Neural cell (in vitro differentiated cells): ENCODE data around the gene PRKRIP1. TPM values are rescaled to one million over a fixed set of nuclear protein-coding genes. Genes with fewer than 3 reads are reported as not detected.

Experiments
- H2AFZ ChIP-seq: fragments of 200-600, 300-800 bp; sonication (generic), shearing (Covaris generic); 2 replicates; pipeline ENCODE4 v1.6.0; 2014; ENCODE audit warnings: low read depth, mild to moderate bottlenecking, antibody characterized with exemption, low read length, moderate library complexity
- H3F3A ChIP-seq: fragments of 200-600 bp; shearing (Covaris generic); 2 replicates; pipeline ENCODE4 v1.6.1; 2016; ENCODE audit warnings: mild to moderate bottlenecking, moderate library complexity, mixed read lengths, antibody characterized with exemption, low read length; ENCODE audit not compliant: insufficient read depth, poor library complexity, severe bottlenecking
- H3K27ac ChIP-seq: fragments of 200-600, 300-800 bp; sonication (generic), shearing (Covaris generic); 2 replicates; pipeline ENCODE4 v1.5.1; 2014; ENCODE audit warnings: mild to moderate bottlenecking, low read length, moderate library complexity
- H3K27me3 ChIP-seq: fragments of 300-800, 200-600 bp; sonication (generic), shearing (Covaris generic); 2 replicates; pipeline ENCODE4 v1.6.0; 2014; ENCODE audit warnings: mild to moderate bottlenecking, low read depth, low read length, moderate library complexity; ENCODE audit not compliant: insufficient read depth
- H3K36me3 ChIP-seq: fragments of 300-800, 200-600 bp; sonication (generic), shearing (Covaris generic); 2 replicates; pipeline ENCODE4 v1.5.1; 2014; ENCODE audit warnings: mild to moderate bottlenecking, antibody characterized with exemption, low read length, moderate library complexity; ENCODE audit not compliant: insufficient read depth
- H3K4me2 ChIP-seq: fragments of 300-800, 200-600 bp; sonication (generic), shearing (Covaris generic); 2 replicates; pipeline ENCODE4 v1.6.0; 2014; ENCODE audit warnings: mild to moderate bottlenecking, low read length
- H3K4me3 ChIP-seq: fragments of 300-800, 200-600 bp; sonication (generic), shearing (Covaris generic); 2 replicates; pipeline ENCODE4 v1.5.1; 2014; ENCODE audit warnings: mild to moderate bottlenecking, low read length, moderate library complexity
- H3K79me2 ChIP-seq: fragments of 200-600 bp; shearing (Covaris generic); replicated peaks from 2 replicates; pipeline ENCODE4 v1.6.0; 2014; ENCODE audit warnings: mild to moderate bottlenecking, low read length, moderate library complexity; ENCODE audit not compliant: insufficient read depth
- H3K9ac ChIP-seq: fragments of 300-800, 200-600 bp; sonication (generic), shearing (Covaris generic); 2 replicates; pipeline ENCODE4 v1.6.1; 2016; ENCODE audit warnings: mild to moderate bottlenecking, low read length, mixed read lengths
- H3K9me2 ChIP-seq: fragments of 200-600 bp; shearing (Covaris generic); 2 replicates; pipeline ENCODE4 v1.6.1; 2016; ENCODE audit warnings: mild to moderate bottlenecking, low read length, mixed read lengths; ENCODE audit not compliant: insufficient read depth
- H3K9me3 ChIP-seq: fragments of 200-600, 300-800 bp; sonication (generic), shearing (Covaris generic); 2 replicates; pipeline ENCODE4 v1.6.1; 2016; ENCODE audit warnings: mild to moderate bottlenecking, mixed run types, low read length, moderate library complexity, mixed read lengths
- H4K20me1 ChIP-seq: fragments of 200-600 bp; shearing (Covaris generic); 2 replicates; pipeline ENCODE4 v1.6.1; 2016; ENCODE audit warnings: mild to moderate bottlenecking, mixed run types; ENCODE audit not compliant: insufficient read depth
- EP300 ChIP-seq: fragments of 450-650 bp; conservative IDR thresholded peaks from 2 replicates; pipeline ENCODE4 v1.6.1; 2014; ENCODE audit warnings: antibody characterized with exemption, mild to moderate bottlenecking, moderate library complexity; ENCODE audit not compliant: poor library complexity, severe bottlenecking
- EZH2 ChIP-seq: fragments of 200-600, 300-800 bp; shearing (Covaris generic), sonication (generic); IDR thresholded peaks from 2 replicates; pipeline ENCODE4 v1.6.1; 2014; ENCODE audit warnings: antibody characterized with exemption, low read length, borderline replicate concordance, mild to moderate bottlenecking; ENCODE audit not compliant: insufficient read depth, poor library complexity, severe bottlenecking
- REST ChIP-seq: IDR thresholded peaks from 2 replicates; pipeline ENCODE4 v1.6.1; 2012; ENCODE audit warnings: borderline replicate concordance
- SMC3 ChIP-seq: fragments of 450-650 bp; conservative IDR thresholded peaks from 2 replicates; pipeline ENCODE4 v1.6.1; 2014; ENCODE audit warnings: antibody characterized with exemption, mild to moderate bottlenecking, moderate library complexity; ENCODE audit not compliant: poor library complexity
- polyA plus RNA-seq: library from polyadenylated mRNA; depleted of rRNA; stranded (reverse); fragments of >200 nt; gene quantifications from 2 replicates; pipeline ENCODE4 v1.2.3, GENCODE V29; 2014
- TF ChIP-seq, protein P1 (sequence below): fragments of 450-650 bp; IDR thresholded peaks from 2 replicates; pipeline ENCODE4 v1.5.1; 2014; ENCODE audit warnings: antibody characterized with exemption, mild to moderate bottlenecking, moderate library complexity; ENCODE audit not compliant: poor library complexity, severe bottlenecking

Gene PRKRIP1
- polyA plus RNA-seq, 1 donor from 2014 or later = 113 TPM

- TF ChIP-seq, protein P1, sequence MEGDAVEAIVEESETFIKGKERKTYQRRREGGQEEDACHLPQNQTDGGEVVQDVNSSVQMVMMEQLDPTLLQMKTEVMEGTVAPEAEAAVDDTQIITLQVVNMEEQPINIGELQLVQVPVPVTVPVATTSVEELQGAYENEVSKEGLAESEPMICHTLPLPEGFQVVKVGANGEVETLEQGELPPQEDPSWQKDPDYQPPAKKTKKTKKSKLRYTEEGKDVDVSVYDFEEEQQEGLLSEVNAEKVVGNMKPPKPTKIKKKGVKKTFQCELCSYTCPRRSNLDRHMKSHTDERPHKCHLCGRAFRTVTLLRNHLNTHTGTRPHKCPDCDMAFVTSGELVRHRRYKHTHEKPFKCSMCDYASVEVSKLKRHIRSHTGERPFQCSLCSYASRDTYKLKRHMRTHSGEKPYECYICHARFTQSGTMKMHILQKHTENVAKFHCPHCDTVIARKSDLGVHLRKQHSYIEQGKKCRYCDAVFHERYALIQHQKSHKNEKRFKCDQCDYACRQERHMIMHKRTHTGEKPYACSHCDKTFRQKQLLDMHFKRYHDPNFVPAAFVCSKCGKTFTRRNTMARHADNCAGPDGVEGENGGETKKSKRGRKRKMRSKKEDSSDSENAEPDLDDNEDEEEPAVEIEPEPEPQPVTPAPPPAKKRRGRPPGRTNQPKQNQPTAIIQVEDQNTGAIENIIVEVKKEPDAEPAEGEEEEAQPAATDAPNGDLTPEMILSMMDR = no peak
These were observed 631 bp upstream of the PRKRIP1 start (continued) for GRCh38 chr7:102395592-102395872.

- Histone ChIP-seq H3K79me2 (peaks cover 6% of the 10 kb centered on the region), H2AFZ (peak overlapping the region; percentile 24), H3K27ac (peak overlapping the region; percentile 99), H3K27me3 (no peaks in the 10 kb centered on the region), H4K20me1 (no peaks in the 10 kb centered on the region), H3K4me3 (peak overlapping the region; percentile 73), H3F3A (peaks cover 3% of the 10 kb centered on the region), H3K9me2 (no peaks in the 10 kb centered on the region), H3K9ac (peak overlapping the region; percentile 97), H3K4me2 (peak overlapping the region; percentile 85), H3K9me3 (no peaks in the 10 kb centered on the region), H3K36me3 (no peaks in the 10 kb centered on the region)
- TF ChIP-seq, protein P1 = no peak
- TF ChIP-seq EZH2 (no peak), REST (no peak), SMC3 (no peak), EP300 (no peak)
These were observed 502 bp downstream of the PRKRIP1 start for GRCh38 chr7:102396710-102397019.

DNA sequence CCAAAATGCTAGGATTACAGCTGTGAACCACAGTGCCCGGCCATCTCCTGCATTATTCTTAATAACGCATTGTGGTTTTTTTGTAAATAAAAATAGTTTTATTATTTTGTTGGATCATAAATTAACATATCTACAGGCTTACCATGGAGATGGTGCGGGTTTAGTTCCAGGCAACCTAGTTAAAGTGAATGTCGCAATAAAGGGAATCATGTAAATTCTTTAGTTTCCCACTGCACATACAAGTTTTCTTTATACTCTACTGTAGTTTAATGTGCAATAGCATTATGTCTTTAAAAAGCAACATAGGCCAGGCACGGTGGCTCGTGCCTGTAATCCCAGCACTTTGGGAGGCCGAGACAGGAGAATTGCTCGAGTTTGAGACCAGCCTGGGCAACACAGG is 2.4 kb downstream of the PRKRIP1 start:
- no peak overlapping the region for H3K4me3 ChIP-seq
- no peaks in the 10 kb centered on the region for H3K27me3 ChIP-seq
- no peaks in the 10 kb centered on the region for H3K36me3 ChIP-seq
- peaks cover 3% of the 10 kb centered on the region for H3F3A ChIP-seq
- no peak overlapping the region for H3K9ac ChIP-seq
- H3K9me3 ChIP-seq = no peaks in the 10 kb centered on the region
- H2AFZ ChIP-seq = no peak overlapping the region
- TF ChIP-seq SMC3 = no peak
- H3K9me2 ChIP-seq = no peaks in the 10 kb centered on the region
- no peaks in the 10 kb centered on the region for H4K20me1 ChIP-seq
- no peak overlapping the region for H3K27ac ChIP-seq
- H3K4me2 ChIP-seq = no peak overlapping the region
- peaks cover 6% of the 10 kb centered on the region for H3K79me2 ChIP-seq
